ENCODE data around the gene ARID4B. TPM values are rescaled to one million over a fixed set of nuclear protein-coding genes. Genes with fewer than 3 reads are reported as not detected.
"Not testable (repeated sequence)": the region's sequence is repeated elsewhere in the genome, so short reads cannot be mapped to it uniquely, and the experiment has no call there.

ARID4B gene
- polyA plus RNA-seq, 1 donor (not counting 4 experiments of a cell fraction or from before 2014, with no cell fraction given): 12.7 TPM

GRCh38 chr1:235159284-235159683, 168.7 kb downstream of the ARID4B start:
- FAIRE-seq; H3K9ac ChIP-seq (ENCODE audit: control insufficient read depth, extremely low read depth, insufficient read depth, low read length); H3K9me3 ChIP-seq (ENCODE audit: control insufficient read depth, low read depth, low read length); H3K9me1 ChIP-seq (ENCODE audit: control insufficient read depth, extremely low read depth, insufficient read depth, low read length); H4K20me1 ChIP-seq (ENCODE audit: control insufficient read depth, extremely low read depth, insufficient read depth, low read length); H3K27ac ChIP-seq (ENCODE audit: control insufficient read depth, insufficient read depth, low read length); H3K4me1 ChIP-seq (ENCODE audit: control insufficient read depth, extremely low read depth, insufficient read depth, low read length); dilution Hi-C loops (cut with MboI; ENCODE audit: extremely low pct_ligation_motif_present, low sequenced_read_pairs); H3K4me2 ChIP-seq (ENCODE audit: control insufficient read depth, extremely low read depth, insufficient read depth, low read depth, low read length); H3K27me3 ChIP-seq (ENCODE audit: control insufficient read depth, extremely low read depth, insufficient read depth, low read length); DNase-seq (ENCODE audit: low read depth, low spot score); H3K4me3 ChIP-seq (ENCODE audit: control insufficient read depth in 2 of 3, extremely low read depth in 1 of 3, insufficient read depth in 2 of 3, low read depth in 1 of 3, low read length in 3 of 3); H2AFZ ChIP-seq (ENCODE audit: control insufficient read depth, low read length): not testable (repeated sequence)
- peaks cover 11 to 12% of the 10 kb centered on the region in 2 experiments for H3K36me3 ChIP-seq (ENCODE audit: control insufficient read depth in 2 of 2, extremely low read depth in 1 of 2, insufficient read depth in 2 of 2, low read length in 2 of 2)
- peaks cover 31% of the 10 kb centered on the region for H3K79me2 ChIP-seq (ENCODE audit: control insufficient read depth, insufficient read depth, low read length)

- no peak for FAIRE-seq
- H3K4me2 ChIP-seq (ENCODE audit: control insufficient read depth, extremely low read depth, insufficient read depth, low read depth, low read length): no peak overlapping the region
- H4K20me1 ChIP-seq (ENCODE audit: control insufficient read depth, extremely low read depth, insufficient read depth, low read length): no peaks in the 10 kb centered on the region
- no peaks in the 10 kb centered on the region for H3K27me3 ChIP-seq (ENCODE audit: control insufficient read depth, extremely low read depth, insufficient read depth, low read length)
- peaks cover 31% of the 10 kb centered on the region for H3K79me2 ChIP-seq (ENCODE audit: control insufficient read depth, insufficient read depth, low read length)
- dilution Hi-C loops (cut with MboI; ENCODE audit: extremely low pct_ligation_motif_present, low sequenced_read_pairs): no loop called here
- no peaks in the 10 kb centered on the region for H3K9me1 ChIP-seq (ENCODE audit: control insufficient read depth, extremely low read depth, insufficient read depth, low read length)
- no peak overlapping the region for H2AFZ ChIP-seq (ENCODE audit: control insufficient read depth, low read length)
- peaks cover 13 to 16% of the 10 kb centered on the region in 2 experiments for H3K36me3 ChIP-seq (ENCODE audit: control insufficient read depth in 2 of 2, extremely low read depth in 1 of 2, insufficient read depth in 2 of 2, low read length in 2 of 2)
- no peak for TF ChIP-seq CTCF (optimal IDR thresholded peaks at IDR 0.05 in 1 of 3, IDR thresholded peaks at IDR 0.05 in 1 of 3, conservative IDR thresholded peaks at IDR 0.05 in 1 of 3; ENCODE audit: extremely low read depth in 1 of 3, insufficient read depth in 2 of 3, low read length in 3 of 3)
- TF ChIP-seq EZH2 (IDR thresholded peaks at IDR 0.05; ENCODE audit: low read length): no peak
- H3K4me3 ChIP-seq (ENCODE audit: control insufficient read depth in 2 of 3, extremely low read depth in 1 of 3, insufficient read depth in 2 of 3, low read depth in 1 of 3, low read length in 3 of 3): no peak overlapping the region
- H3K9ac ChIP-seq (ENCODE audit: control insufficient read depth, extremely low read depth, insufficient read depth, low read length): no peak overlapping the region
- DNase-seq (ENCODE audit: low read depth, low spot score): no peak
- peaks cover 6% of the 10 kb centered on the region for H3K4me1 ChIP-seq (ENCODE audit: control insufficient read depth, extremely low read depth, insufficient read depth, low read length)
- no peaks in the 10 kb centered on the region for H3K9me3 ChIP-seq (ENCODE audit: control insufficient read depth, low read depth, low read length)
- no peak overlapping the region for H3K27ac ChIP-seq (ENCODE audit: control insufficient read depth, insufficient read depth, low read length)
Observed at GRCh38 chr1:235158680-235159079, 169.3 kb downstream of the ARID4B start.

GRCh38 chr1:235157150-235157549, 170.8 kb downstream of the ARID4B start:
- FAIRE-seq: no peak
- peaks cover 6% of the 10 kb centered on the region for H3K4me1 ChIP-seq (ENCODE audit: control insufficient read depth, extremely low read depth, insufficient read depth, low read length)

More at GRCh38 chr1:235157150-235157549, 170.8 kb downstream of the ARID4B start:
- no peak overlapping the region for H3K4me2 ChIP-seq (ENCODE audit: control insufficient read depth, extremely low read depth, insufficient read depth, low read depth, low read length)
- peaks cover 31% of the 10 kb centered on the region for H3K79me2 ChIP-seq (ENCODE audit: control insufficient read depth, insufficient read depth, low read length)
- H3K9ac ChIP-seq (ENCODE audit: control insufficient read depth, extremely low read depth, insufficient read depth, low read length): no peak overlapping the region
- no peak overlapping the region for H3K27ac ChIP-seq (ENCODE audit: control insufficient read depth, insufficient read depth, low read length)
- TF ChIP-seq EZH2 (IDR thresholded peaks at IDR 0.05; ENCODE audit: low read length): no peak
- no peak for TF ChIP-seq CTCF (optimal IDR thresholded peaks at IDR 0.05 in 1 of 3, IDR thresholded peaks at IDR 0.05 in 1 of 3, conservative IDR thresholded peaks at IDR 0.05 in 1 of 3; ENCODE audit: extremely low read depth in 1 of 3, insufficient read depth in 2 of 3, low read length in 3 of 3)
- no peaks in the 10 kb centered on the region for H4K20me1 ChIP-seq (ENCODE audit: control insufficient read depth, extremely low read depth, insufficient read depth, low read length)
- H3K27me3 ChIP-seq (ENCODE audit: control insufficient read depth, extremely low read depth, insufficient read depth, low read length): no peaks in the 10 kb centered on the region
- no peaks in the 10 kb centered on the region for H3K9me3 ChIP-seq (ENCODE audit: control insufficient read depth, low read depth, low read length)
- no peak for DNase-seq (ENCODE audit: low read depth, low spot score)
- no peaks in the 10 kb centered on the region for H3K9me1 ChIP-seq (ENCODE audit: control insufficient read depth, extremely low read depth, insufficient read depth, low read length)
- peaks cover 14 to 21% of the 10 kb centered on the region in 2 experiments for H3K36me3 ChIP-seq (ENCODE audit: control insufficient read depth in 2 of 2, extremely low read depth in 1 of 2, insufficient read depth in 2 of 2, low read length in 2 of 2)
- no peak overlapping the region for H2AFZ ChIP-seq (ENCODE audit: control insufficient read depth, low read length)
- H3K4me3 ChIP-seq (ENCODE audit: control insufficient read depth in 2 of 3, extremely low read depth in 1 of 3, insufficient read depth in 2 of 3, low read depth in 1 of 3, low read length in 3 of 3): no peak overlapping the region
- dilution Hi-C loops (cut with MboI; ENCODE audit: extremely low pct_ligation_motif_present, low sequenced_read_pairs): no loop called here

Measured in keratinocyte (primary cell).